HG03108 (cell line): Measurements from ENCODE around the gene SCT.
"Not testable (repeated sequence)": the region's sequence is repeated elsewhere in the genome, so short reads cannot be mapped to it uniquely, and the experiment has no call there.

Source experiments
- ATAC-seq: cut with Tn5 transposase; IDR thresholded peaks from one replicate; pipeline ENCODE4 v1.9.1; 2021; ENCODE audit warnings: moderate library complexity; ENCODE audit not compliant: unreplicated experiment

The SCT gene, protein sequence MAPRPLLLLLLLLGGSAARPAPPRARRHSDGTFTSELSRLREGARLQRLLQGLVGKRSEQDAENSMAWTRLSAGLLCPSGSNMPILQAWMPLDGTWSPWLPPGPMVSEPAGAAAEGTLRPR

DNA sequence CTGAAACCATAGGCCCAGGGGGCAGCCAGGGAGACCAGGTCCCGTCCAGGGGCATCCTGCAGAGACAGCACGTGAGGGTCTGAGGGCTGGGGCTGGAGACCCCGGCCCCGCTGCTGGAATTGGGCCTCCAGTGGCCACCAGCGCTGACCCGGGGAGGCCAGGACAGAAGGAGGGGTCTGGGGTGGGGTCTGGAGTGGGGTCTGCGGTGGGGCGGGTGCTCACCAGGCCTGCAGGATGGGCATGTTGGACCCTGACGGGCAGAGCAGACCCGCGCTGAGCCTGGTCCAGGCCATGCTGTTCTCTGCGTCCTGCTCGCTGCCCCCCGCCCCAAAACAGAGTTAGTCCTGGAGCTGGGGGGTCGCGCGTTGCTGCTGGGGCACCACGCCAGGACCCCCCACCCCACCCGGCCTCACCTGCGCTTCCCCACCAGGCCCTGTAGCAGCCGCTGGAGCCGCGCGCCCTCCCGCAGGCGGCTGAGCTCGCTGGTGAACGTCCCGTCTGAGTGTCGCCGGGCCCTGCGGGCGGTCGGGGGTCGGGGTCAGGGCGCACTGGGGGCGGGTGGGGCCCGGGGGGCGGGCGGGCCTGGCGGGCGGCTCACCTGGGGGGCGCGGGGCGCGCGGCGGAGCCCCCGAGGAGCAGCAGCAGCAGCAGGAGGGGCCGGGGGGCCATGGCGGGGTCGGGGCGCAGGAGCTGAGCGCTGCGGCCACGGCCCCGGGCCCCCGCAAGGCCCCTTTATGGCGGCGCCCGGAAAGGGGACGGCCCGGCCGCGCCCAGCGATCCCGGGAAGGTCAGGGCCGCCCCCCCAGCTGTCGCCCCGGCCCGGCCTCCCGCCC, at the start of gene SCT:
Gene SCT (minus strand): TSS at position 707 of the 833 bp plus-strand sequence. CDS start 38 bp downstream, at position 669.
- no peak for ATAC-seq

DNA sequence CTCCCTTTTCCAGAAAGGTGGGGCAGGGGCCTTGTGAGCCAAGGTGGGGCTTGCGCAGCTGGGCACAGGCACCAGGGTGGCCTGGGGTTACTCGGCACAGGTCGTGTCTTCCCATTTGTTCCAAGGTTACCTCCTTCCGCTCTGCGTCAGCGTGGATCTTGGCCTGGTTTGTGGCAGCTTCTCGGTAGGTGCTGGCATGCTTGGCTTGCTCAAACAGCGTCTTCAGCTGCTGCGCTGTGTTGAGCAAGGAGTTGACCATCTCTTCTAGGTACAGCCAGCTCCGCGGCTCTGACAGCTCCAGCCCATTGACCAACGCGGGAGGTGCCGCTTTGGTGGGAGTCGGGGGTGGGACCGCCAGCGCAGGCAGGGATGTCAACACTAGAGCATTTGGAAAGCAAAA, 47.4 kb upstream of the SCT start:
- ATAC-seq: no peak

DNA sequence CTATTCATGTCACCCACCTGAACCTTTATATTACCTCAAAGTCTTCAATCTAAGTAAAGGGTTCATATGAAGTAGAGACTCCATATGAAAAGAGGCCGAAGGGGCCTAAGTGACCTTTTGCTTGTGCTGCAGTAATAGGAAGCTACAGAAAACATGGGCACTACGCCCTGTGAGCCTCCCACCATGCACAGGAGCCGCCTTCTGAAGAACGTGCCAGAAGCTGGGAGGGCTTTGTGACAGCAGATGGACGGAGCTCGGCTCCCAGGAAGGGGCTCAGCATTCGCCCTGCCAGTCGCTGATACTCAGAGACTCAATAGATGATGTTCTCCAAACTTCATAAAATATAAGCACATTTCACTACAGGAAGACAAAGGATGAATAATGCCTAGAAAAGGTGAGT, 46.9 kb upstream of the SCT start:
- ATAC-seq: no peak

DNA sequence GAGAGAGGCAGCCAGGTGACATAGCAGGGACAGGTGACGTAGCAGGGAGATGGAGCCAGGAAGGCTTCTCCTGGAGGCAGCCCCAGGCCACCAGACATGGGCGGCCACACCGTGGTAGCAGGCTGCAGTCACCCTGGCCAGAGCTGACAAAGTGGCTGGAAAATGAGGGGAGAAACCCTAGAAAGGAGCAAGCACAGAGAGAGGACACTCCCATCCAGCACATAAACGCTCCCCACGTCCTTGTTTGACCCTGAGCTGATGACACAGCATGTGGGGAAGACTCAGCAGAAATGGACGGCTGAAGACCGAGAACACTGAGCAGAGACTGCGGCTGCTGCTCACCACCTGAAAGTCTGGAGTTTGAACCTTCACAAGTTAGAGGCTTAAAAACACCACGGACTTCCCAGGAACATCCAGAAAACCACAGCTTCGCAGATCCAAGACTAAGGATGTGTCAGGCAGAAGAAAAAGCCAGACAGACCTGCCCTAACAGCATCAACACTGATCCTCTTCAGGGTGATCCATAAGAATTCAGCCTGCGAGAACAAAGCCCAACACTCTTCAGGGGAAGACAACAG, 38.8 kb upstream of the SCT start:
- ATAC-seq: no peak

DNA sequence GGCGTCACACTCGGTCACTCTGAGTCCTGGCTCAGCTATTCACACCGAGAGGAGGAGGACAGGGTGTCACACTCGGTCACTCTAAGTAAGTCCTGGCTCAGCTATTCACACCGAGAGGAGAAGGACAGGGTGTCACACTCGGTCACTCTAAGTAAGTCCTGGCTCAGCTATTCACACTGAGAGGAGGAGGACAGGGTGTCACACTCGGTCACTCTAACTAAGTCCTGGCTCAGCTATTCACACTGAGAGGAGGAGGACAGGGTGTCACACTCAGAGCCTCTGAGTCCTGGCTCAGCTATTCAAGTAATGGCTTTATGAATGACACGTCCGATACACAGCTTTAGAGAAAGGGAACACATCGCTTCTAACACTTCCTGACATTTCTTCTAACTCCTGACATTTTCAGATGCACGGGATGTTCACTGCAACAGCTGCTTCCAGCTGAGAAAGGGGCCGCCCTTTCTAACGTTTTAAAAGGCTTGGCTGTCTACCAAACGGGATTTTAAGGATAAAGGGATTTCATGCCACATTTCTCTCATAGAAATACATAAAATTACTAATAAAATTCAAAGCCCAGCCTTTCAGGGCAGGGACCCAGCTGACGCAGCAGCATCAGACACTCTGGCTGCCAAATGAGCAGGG, 38.2 kb upstream of the SCT start:
- ATAC-seq: no peak

DNA sequence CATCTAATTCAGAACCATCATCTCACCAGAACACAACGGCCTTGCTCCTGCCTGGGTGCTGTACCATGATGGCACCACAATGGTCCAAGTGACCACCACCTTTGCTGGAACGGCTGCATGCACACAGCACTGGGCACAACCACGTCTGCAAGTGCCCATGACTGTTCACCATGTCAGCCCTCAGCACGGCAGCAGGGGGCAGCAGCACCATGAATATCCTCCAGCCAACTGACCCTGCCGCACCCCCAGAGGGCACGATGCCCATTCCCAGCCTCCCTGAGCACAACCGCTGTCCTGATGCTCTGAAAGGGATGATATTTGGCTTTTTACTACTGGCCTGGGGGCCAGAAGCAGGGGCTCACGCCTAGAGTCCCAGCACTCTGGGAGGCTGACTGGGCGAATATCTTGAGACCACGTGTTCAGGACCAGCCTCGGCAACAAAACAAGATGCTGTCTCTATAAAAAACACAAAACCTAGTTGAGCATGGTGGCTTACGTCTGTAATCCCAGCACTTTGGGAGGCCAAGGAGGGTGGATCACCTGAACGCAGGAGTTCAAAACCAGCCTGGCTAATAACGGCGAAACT, 35.8 kb upstream of the SCT start:
- no peak for ATAC-seq

DNA sequence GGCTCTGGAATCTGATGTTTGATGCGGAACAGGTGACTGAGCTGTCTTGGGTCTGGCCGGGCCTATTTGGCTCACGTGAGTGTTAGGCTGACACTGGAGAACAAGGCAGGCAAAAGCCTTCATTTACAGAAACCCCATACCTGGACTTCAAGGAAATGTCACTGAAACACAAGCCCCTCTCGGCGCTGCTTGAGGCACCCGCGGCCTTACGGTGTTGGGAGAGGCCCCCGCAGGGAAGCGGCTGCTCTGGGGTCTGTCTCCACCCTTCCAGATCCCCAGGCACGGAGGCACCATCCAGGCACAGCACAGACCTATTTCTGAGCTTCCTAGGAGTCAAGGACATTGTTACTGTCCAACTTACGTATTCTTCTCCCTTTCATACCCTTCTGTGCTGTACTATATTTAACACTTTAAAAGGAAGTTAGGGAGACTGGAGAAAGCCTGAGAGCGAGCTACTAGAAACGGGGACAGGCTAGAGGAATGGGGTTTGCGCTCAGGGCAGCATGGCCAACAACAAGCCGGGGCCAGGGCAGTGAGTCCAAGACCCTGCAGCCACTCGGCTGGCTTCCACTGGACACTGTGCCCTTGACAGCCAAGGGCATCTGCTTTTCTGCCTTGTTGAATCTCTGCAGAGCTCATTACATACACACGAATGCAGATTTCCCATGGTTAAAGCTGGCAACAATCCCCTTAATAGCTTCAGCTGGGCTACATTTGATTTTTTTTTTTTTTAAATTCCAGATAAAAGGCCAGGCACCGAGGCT, 33.9 kb upstream of the SCT start:
- no peak for ATAC-seq

DNA sequence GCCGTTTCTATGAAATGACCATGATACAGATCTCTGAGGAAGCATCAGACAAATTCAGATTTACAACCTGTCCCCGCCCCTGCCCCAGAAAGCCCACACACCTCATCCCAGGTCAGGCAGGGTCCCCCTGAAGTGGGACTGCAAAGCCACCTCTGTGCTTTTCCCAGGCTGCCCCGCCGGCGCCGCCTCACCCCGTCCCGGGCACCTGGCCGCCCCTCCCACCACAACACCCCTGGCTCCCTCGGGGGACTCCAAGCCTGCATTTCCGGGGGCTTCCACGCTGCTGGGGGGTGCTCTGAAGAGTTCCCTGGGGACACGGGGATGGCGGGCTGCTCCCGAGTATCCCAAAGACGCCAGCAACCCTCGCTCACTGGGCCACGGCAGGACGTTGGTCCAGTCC, 33.3 kb upstream of the SCT start:
- no peak for ATAC-seq

DNA sequence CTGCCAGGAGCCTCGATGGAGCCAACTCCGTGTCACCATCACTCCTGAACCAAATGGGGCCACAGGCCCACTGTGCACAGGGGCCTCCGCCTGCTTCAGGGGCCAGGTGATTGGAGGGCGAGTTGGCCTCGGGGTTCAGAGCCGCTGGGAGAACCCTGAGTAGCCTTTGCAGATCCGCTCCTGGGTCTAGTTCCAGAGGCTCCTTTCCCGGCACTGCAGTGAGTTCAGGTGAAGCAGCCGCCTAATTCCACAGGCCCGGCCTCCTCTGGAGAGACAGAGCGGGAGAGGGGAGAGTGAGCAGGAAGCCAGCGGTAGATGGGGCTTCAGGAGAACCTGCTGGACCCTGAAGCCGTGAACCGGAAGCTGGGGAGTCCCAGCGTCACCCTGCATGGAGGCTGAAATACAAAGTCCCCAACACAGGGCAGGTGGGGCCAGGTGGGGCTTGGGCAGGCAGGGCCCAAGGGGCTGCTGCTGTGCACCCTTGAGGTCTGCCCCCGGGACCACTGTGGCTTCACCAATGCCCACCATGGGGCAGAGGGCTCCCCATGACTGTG, 32.6 kb upstream of the SCT start:
- ATAC-seq: no peak

DNA sequence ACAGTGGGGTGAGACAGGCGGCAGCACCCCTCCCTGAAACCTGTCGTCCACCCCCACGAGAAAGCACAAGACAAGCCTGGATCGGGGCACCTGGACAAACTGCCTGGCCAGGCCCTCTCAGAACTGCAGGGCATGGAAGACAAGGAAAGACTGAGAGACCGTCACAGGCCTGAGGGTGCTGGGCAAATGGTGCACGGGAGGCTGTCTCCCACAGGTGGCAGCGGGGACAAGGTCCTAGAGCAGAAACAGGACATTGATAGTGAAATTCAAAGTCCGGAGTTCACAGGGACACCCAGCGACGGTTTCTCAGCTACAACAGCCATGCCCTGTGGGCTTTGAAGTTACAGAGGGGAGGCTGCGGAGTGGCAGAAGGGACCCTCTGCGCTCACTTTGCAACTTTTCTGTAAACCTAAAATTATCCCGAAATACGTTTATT, 30.7 kb upstream of the SCT start:
- no peak for ATAC-seq

DNA sequence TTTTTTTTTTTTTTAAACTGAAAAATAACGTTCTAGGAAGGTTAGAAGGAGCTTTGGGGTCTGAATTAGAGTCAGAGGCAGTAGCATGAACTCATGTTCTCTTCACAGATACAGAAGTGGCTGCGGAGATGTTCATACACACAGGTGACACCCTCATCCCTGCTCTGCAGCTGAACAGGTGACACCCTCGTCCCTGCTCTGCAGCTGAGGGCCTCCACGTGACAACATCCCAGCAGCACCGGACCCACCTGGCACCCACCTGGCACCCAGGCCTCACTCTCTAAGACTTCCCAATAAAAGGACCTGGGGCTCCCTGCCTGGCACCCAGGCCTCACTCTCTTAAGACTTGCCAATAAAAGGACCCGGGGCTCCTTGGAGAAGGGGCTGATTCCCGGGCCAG, 29.9 kb upstream of the SCT start:
- no peak for ATAC-seq

DNA sequence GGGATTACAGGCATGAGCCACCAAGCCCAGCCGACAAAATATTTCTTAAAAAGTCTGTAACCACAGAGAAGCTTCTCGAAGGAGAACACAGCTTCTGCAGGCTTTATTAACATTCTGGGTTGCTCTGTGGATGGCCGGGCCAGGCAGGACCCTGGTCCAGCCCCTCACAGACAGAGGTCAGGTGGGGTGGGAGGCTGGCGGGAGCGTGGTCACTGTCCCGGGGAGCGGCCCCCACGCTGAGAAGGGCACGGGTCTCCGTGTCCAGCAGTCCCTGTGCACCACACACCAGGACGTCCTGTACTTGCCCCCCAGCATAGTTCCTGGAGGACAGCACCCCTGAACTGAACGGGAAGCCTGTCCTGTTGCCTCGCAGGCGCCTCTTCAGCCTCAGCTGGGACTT, 29.4 kb upstream of the SCT start:
- ATAC-seq: no peak

DNA sequence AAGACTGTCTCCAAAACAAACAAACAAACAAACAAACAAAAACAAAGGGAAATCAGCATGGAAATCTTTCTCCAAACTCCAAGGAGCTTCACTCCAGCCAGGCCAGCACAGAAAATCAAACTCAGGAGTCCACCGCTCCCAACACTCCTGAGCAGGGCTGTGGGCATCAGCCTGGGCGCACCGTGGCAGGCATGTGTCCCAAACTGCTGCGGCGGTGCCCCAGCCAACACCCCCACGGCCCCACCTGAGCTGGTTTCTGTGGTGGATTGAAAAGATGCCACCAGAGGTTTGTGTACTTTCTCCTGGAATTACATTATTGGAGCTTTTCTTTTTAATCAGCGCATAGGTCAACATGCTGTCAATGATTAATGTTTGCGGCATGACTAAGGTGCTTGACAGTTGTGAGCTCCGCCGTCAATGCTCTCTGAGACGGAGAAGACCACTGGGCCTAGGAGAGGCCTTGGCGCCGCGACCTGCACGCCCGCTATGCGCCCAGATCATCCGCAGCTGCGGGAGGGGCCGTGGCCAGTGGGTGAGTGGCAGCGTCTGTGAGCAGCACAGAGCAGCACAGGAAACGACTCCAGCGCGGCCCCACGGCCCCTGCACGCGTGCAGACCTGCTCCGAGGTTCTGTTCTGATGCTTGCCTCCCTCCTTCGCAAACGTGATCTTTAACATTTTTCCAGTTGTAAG, 28.2 kb upstream of the SCT start:
- no peak for ATAC-seq

DNA sequence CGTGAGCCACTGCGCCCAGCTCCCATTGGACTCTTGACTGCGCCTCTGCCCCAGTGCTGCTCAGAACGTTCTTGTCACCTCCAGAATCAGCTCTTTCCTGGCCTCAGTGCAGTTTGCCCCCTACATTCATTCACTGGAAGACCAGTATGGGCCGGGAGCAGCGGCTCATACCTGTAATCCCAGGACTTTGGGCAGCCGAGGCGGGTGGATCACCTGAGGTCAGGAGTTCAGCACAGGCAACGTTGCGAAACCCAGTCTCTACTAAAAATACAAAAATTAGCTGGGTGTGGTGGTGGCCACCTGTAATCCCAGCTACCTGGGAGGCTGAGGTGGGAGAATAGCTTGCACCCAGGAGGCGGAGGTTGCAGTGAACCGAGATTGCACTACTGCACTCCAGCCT, 27.5 kb upstream of the SCT start:
- ATAC-seq: not testable (repeated sequence)

DNA sequence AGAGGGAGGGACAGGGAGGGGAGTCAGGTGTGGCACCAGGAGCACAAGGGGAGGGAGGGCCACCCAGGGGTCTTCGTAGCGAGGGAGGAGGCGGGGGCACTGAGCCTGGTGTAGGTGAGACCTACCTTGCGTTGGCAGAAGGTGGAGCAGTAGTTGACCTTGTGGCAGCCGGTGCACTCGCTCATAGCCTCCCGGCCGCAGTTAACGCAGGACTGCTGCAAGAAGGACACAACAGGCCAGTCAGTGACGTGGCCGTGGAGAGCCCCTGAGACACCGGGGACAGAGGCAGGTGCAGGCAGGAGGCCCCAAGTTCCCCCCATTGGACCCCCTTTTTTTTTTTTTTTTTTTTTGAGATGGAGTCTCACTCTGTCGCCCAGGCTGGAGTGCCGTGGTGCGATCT, 26.9 kb upstream of the SCT start:
- no peak for ATAC-seq

DNA sequence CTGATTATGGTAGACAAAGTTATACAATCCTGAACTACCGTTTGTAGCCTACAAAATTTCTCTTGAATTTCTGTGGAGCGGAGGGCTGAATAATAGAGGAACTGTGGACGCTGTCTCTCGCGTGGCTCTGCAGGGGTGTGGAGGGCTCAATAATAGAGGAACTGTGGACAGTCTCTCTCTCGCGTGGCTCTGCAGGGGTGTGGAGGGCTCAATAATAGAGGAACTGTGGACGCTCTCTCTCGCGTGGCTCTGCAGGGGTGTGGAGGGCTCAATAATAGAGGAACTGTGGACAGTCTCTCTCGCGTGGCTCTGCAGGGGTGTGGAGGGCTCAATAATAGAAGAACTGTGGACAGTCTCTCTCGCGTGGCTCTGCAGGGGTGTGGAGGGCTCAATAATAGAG, 26.2 kb upstream of the SCT start:
- ATAC-seq: not testable (repeated sequence)

DNA sequence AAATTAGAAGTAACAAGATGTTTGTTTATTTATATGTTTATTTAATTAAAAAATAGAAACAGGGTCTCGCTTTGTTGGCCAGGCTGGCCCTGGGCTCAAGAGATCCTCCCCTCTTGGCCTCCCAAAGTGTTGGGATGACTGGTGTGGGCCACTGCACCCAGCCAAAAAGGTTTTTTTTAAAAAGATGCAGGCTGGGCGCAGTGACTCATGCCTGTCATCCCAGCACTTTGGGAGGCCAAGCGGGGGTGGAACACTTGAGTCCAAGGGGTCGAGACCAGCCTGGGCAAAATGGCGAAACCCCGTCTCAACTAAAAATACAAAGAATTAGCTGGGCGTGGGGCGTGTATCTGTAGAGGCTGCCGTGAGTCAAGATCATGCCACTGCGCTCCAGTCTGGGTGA, 23.5 kb upstream of the SCT start:
- no peak for ATAC-seq

DNA sequence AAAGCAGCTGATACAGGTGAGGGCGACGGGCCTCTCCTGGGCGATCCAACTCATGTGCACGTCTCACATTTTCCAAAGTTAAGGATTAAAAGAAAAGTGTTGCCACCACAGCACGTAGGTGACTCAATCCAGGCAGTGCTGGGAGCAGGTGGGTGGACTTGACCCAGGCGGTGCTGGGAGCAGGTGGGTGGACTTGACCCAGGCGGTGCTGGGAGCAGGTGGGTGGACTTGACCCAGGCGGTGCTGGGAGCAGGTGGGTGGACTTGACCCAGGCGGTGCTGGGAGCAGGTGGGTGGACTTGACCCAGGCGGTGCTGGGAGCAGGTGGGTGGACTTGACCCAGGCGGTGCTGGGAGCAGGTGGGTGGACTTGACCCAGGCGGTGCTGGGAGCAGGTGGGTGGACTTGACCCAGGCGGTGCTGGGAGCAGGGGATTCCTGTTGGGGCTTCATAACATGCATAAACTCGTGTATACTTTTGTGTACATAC, 20.7 kb upstream of the SCT start:
- ATAC-seq: not testable (repeated sequence)

DNA sequence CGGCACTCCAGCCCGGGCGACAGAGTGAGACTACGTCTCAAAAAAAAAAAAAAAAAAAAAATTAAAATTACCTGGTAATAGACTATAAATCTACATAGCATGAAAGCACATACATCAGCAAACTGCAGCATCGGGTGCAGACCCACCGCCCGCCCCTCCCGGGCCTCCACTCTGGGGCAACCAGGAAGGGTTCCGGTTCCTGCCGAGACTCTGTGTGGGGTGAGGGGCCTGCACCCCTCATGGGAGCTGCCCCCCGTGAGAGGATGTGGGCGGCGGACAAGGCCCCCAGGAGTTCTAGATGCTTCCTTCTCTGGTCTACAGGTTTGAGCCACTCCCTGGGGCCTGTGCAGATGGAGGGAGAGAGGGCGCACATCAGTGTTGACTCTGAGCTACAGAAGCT, 19.2 kb upstream of the SCT start:
- ATAC-seq: no peak

DNA sequence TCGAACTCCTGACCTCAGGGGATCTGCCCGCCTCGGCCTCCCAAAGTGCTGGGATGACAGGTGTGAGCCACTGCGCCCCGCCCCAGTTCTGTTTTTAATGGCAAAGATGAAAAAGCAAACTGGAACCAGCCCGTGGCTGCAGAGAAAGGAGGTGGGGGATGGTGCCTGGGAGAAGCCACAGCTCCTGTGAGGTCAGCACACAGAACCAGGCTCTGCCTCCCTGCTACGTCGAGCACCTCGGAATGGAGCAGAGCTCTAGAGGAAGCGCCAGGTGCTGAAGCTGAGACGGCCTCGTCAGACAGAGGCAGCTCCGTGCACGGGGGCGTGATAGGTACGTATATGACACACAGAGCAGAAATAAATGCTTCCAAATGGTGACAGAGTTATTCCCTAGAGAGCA, 18.6 kb upstream of the SCT start:
- ATAC-seq: no peak
